HepG2 (cell line): ENCODE data around the gene KNL1. TPM values are rescaled to one million over a fixed set of nuclear protein-coding genes. Genes with fewer than 3 reads are reported as not detected.

ENCODE experiments used
- ASH2L ChIP-seq: fragments of 300-600, 200-600 bp; sonication (generic); IDR thresholded peaks from 2 replicates; pipeline ENCODE4 v1.7.0; 2017; ENCODE audit warnings: low read depth, mild to moderate bottlenecking, moderate library complexity, mixed read lengths, low read length; ENCODE audit not compliant: insufficient read length
- ATRX ChIP-seq: sonication (generic); formaldehyde crosslinking; IDR thresholded peaks from 2 replicates; pipeline ENCODE4 v1.4.0; 2020; ENCODE audit warnings: missing genetic modification reagents, borderline replicate concordance
- DNMT3B ChIP-seq: conservative IDR thresholded peaks from 2 replicates; pipeline ENCODE4 v1.6.1; 2016; ENCODE audit warnings: missing biosample characterization, control low read depth
- ELF3 ChIP-seq: IDR thresholded peaks from 2 replicates; pipeline ENCODE4 v1.6.1; 2016; ENCODE audit warnings: missing genetic modification reagents, missing compliant biosample characterization
- HHEX ChIP-seq: IDR thresholded peaks from 2 replicates; pipeline ENCODE4 v1.6.1; 2016; ENCODE audit warnings: control low read depth
- IRF9 ChIP-seq: sonication (generic); formaldehyde crosslinking; IDR thresholded peaks from 2 replicates; pipeline ENCODE4 v1.8.0; 2022; ENCODE audit warnings: missing genetic modification reagents, mild to moderate bottlenecking, borderline replicate concordance
- KDM4B ChIP-seq: sonication (generic); formaldehyde crosslinking; IDR thresholded peaks from 2 replicates; pipeline ENCODE4 v1.4.0; 2020; ENCODE audit warnings: missing genetic modification reagents
- KMT2A ChIP-seq: sonication (generic); formaldehyde crosslinking; IDR thresholded peaks from 2 replicates; pipeline ENCODE4 v1.4.0; 2020; ENCODE audit warnings: missing genetic modification reagents
- SKI ChIP-seq: fragments of 450-650 bp; IDR thresholded peaks from one replicate; pipeline ENCODE4 v1.6.1; 2018; ENCODE audit warnings: mild to moderate bottlenecking; ENCODE audit not compliant: partially characterized antibody
- SMARCE1 ChIP-seq: fragments of 450-650 bp; IDR thresholded peaks from 2 replicates; pipeline ENCODE4 v1.6.1; 2017; ENCODE audit warnings: borderline replicate concordance
- TCF12 ChIP-seq, 2 experiments: fragments of 450-650 bp in 1 of 2; sonication (generic) in 1 of 2; formaldehyde crosslinking in 1 of 2; IDR thresholded peaks; 2 replicates each; pipeline versions ENCODE4 v1.6.1 to v1.8.0; 2017 to 2022; ENCODE audit warnings: antibody characterized with exemption in 1 of 2, mild to moderate bottlenecking in 1 of 2, missing genetic modification reagents in 1 of 2, moderate library complexity in 1 of 2
- TCF7 ChIP-seq: sonication (generic); IDR thresholded peaks from 2 replicates; pipeline ENCODE4 v1.6.1; 2016; ENCODE audit warnings: antibody characterized with exemption, low read depth
- TFE3 ChIP-seq: IDR thresholded peaks from 2 replicates; pipeline ENCODE4 v1.6.1; 2016
- THAP11 ChIP-seq: IDR thresholded peaks from 2 replicates; pipeline ENCODE4 v1.6.1; 2016; ENCODE audit warnings: missing biosample characterization, missing genetic modification reagents
- ZBTB1 ChIP-seq: sonication (generic); formaldehyde crosslinking; IDR thresholded peaks from 2 replicates; pipeline ENCODE4 v1.4.0; 2020; ENCODE audit warnings: missing genetic modification reagents, borderline replicate concordance
- ZBTB20 ChIP-seq: sonication (generic); formaldehyde crosslinking; IDR thresholded peaks from 2 replicates; pipeline ENCODE4 v1.8.1; 2023; ENCODE audit warnings: missing genetic modification reagents, low read depth, mild to moderate bottlenecking, borderline replicate concordance
- ZFP82 ChIP-seq: sonication (generic); formaldehyde crosslinking; IDR thresholded peaks from 2 replicates; pipeline ENCODE4 v1.5.1; 2020; ENCODE audit warnings: mild to moderate bottlenecking, missing genetic modification reagents, borderline replicate concordance
- ZNF24 ChIP-seq: fragments of 450-650 bp; IDR thresholded peaks from 2 replicates; pipeline ENCODE4 v1.6.1; 2017; ENCODE audit warnings: antibody characterized with exemption, mild to moderate bottlenecking
- ZNF451 ChIP-seq: sonication (generic); formaldehyde crosslinking; IDR thresholded peaks from 2 replicates; pipeline ENCODE4 v1.5.0; 2020; ENCODE audit warnings: mild to moderate bottlenecking, missing genetic modification reagents
- ZNF496 ChIP-seq: sonication (generic); formaldehyde crosslinking; IDR thresholded peaks from 2 replicates; pipeline ENCODE4 v1.8.1; 2023; ENCODE audit warnings: mild to moderate bottlenecking, moderate library complexity, missing genetic modification reagents; ENCODE audit not compliant: insufficient replicate concordance
- ZNF629 ChIP-seq: sonication (generic); formaldehyde crosslinking; conservative IDR thresholded peaks from 2 replicates; pipeline ENCODE4 v1.5.0; 2020; ENCODE audit warnings: missing genetic modification reagents
- ZNF746 ChIP-seq: sonication (generic); formaldehyde crosslinking; IDR thresholded peaks from 2 replicates; pipeline ENCODE4 v1.8.0; 2022; ENCODE audit warnings: mild to moderate bottlenecking, missing genetic modification reagents
- polyA plus RNA-seq, 8 experiments: library from polyadenylated mRNA; depleted of rRNA in 3 of 8; stranded (reverse) in 7 of 8; unstranded in 1 of 8; fragments of >200 nt; fragmentation: Illumina TruSeq in 4 of 8; extraction: Trizol in 4 of 8; gene quantifications; 2 replicates each; pipeline versions ENCODE4 v1.2.1 to v1.2.3, GENCODE V29; 2011 to 2016; ENCODE audit warnings: low read depth in 4 of 8, missing spikeins in 1 of 8, mixed read lengths in 1 of 8; ENCODE audit not compliant: insufficient read depth in 1 of 8
- total RNA-seq, 5 experiments: library from RNA; depleted of rRNA; stranded (reverse); fragments of >200 nt; fragmentation: Illumina TruSeq; extraction: Trizol; gene quantifications; 2 replicates each; pipeline ENCODE4 v1.2.3, GENCODE V29; 2016; ENCODE audit warnings: low read depth in 1 of 5
- TF ChIP-seq, protein P1 (sequence below): IDR thresholded peaks from 2 replicates; pipeline ENCODE4 v1.6.1; 2012; ENCODE audit warnings: low read length, improper control_type of control experiment

The KNL1 gene
- total and polyA plus RNA-seq, 2 of the 13 experiments (the other 11 are each of a cell fraction or from before 2014, with no cell fraction given), result 8.0 to 21.4 TPM

- TF ChIP-seq TCF12 (IDR thresholded peaks at IDR 0.05), result no peak
- no peak for TF ChIP-seq TCF12 (CRISPR knock-in tag; IDR thresholded peaks at IDR 0.05)
- TF ChIP-seq KDM4B, result no peak
- TF ChIP-seq ZBTB20 (CRISPR knock-in tag), result peak; percentile 60; the same call in 1 of the 2 replicates
- TF ChIP-seq SMARCE1, result no peak
- no peak; the same call in 1 of the 2 replicates for TF ChIP-seq IRF9 (CRISPR knock-in tag)
- peak; percentile 50; the same call in 1 of the 2 replicates for TF ChIP-seq ZNF451
- TF ChIP-seq ASH2L, result peak; percentile 56
- no peak for TF ChIP-seq ZNF629
- TF ChIP-seq, protein P1, sequence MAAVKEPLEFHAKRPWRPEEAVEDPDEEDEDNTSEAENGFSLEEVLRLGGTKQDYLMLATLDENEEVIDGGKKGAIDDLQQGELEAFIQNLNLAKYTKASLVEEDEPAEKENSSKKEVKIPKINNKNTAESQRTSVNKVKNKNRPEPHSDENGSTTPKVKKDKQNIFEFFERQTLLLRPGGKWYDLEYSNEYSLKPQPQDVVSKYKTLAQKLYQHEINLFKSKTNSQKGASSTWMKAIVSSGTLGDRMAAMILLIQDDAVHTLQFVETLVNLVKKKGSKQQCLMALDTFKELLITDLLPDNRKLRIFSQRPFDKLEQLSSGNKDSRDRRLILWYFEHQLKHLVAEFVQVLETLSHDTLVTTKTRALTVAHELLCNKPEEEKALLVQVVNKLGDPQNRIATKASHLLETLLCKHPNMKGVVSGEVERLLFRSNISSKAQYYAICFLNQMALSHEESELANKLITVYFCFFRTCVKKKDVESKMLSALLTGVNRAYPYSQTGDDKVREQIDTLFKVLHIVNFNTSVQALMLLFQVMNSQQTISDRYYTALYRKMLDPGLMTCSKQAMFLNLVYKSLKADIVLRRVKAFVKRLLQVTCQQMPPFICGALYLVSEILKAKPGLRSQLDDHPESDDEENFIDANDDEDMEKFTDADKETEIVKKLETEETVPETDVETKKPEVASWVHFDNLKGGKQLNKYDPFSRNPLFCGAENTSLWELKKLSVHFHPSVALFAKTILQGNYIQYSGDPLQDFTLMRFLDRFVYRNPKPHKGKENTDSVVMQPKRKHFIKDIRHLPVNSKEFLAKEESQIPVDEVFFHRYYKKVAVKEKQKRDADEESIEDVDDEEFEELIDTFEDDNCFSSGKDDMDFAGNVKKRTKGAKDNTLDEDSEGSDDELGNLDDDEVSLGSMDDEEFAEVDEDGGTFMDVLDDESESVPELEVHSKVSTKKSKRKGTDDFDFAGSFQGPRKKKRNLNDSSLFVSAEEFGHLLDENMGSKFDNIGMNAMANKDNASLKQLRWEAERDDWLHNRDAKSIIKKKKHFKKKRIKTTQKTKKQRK, result no peak
- TF ChIP-seq ZBTB1 (CRISPR knock-in tag), result no peak
- peak; percentile 47 for TF ChIP-seq ZNF746
- peak; percentile 45; the same call in 1 of the 2 replicates for TF ChIP-seq TFE3 (CRISPR knock-in tag)
- TF ChIP-seq ELF3 (CRISPR knock-in tag), result peak; percentile 48; the same call in 1 of the 2 replicates
- TF ChIP-seq ZFP82 (CRISPR knock-in tag), result peak; percentile 50; the same call in 1 of the 2 replicates
- TF ChIP-seq TCF7, result no peak
- TF ChIP-seq ZNF496 (CRISPR knock-in tag), result no peak
- no peak for TF ChIP-seq SKI
- peak; percentile 97 for TF ChIP-seq THAP11 (CRISPR knock-in tag)
- no peak for TF ChIP-seq HHEX (CRISPR knock-in tag)
- TF ChIP-seq ZNF24, result no peak
- no peak for TF ChIP-seq ATRX (CRISPR knock-in tag)
- no peak for TF ChIP-seq DNMT3B
- peak; percentile 83 for TF ChIP-seq KMT2A (CRISPR knock-in tag)
These were observed 100.8 kb downstream of the KNL1 start, which contains the start of gene RAD51 (continued) for GRCh38 chr15:40694688-40695468.
